GM21723 (cell line): ENCODE results near the gene PHYH.

Experiments used
- ATAC-seq: cut with Tn5 transposase; IDR thresholded peaks from one replicate; pipeline ENCODE4 v1.9.1; 2021; ENCODE audit warnings: mild to moderate bottlenecking, moderate library complexity; ENCODE audit not compliant: unreplicated experiment

PHYH gene

DNA sequence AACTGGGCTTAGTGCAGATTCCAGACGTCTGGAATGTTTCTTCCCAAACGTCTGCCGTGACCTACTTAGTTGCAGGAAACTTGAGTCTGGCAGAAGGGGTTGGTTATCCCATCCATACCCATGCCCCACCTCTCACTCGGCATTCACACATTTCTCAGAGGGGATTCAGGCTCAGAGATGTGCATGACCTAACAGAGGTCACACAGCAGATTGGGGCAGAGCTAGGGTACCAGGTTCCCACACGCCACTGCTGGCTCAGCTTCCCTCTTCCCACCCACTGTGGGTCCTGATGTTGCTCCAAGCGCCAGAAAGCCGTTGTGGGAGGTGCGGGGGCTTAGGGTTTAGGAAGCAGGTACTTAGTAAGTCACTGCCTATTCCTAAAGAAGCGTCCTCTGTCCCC is 68.7 kb downstream of the PHYH start:
- no peak for ATAC-seq
